HG03342 (cell line): ENCODE measurements around the gene C5orf15.

Source experiments
- ATAC-seq: cut with Tn5 transposase; IDR thresholded peaks from one replicate; pipeline ENCODE4 v1.9.1; 2021; ENCODE audit warnings: mild to moderate bottlenecking, moderate library complexity; ENCODE audit not compliant: unreplicated experiment

Gene C5orf15

GRCh38 chr5:133925866-133926488 lies 42.4 kb downstream of the C5orf15 start:
- no peak for ATAC-seq

GRCh38 chr5:133925269-133925668 lies 43.2 kb downstream of the C5orf15 start:
- ATAC-seq: no peak

GRCh38 chr5:133924221-133924920 lies 44.1 kb downstream of the C5orf15 start:
- ATAC-seq: no peak

GRCh38 chr5:133921979-133922378 lies 46.4 kb downstream of the C5orf15 start:
- no peak for ATAC-seq

- ATAC-seq: no peak
Measured at GRCh38 chr5:133921069-133921468, 47.4 kb downstream of the C5orf15 start.

GRCh38 chr5:133919148-133920136 lies 49.0 kb downstream of the C5orf15 start:
- ATAC-seq: no peak

GRCh38 chr5:133918731-133919130 lies 49.7 kb downstream of the C5orf15 start:
- no peak for ATAC-seq

GRCh38 chr5:133918316-133918715 lies 50.1 kb downstream of the C5orf15 start:
- ATAC-seq: no peak

GRCh38 chr5:133917785-133918184 lies 50.6 kb downstream of the C5orf15 start:
- no peak for ATAC-seq

GRCh38 chr5:133916914-133917313 lies 51.5 kb downstream of the C5orf15 start:
- no peak for ATAC-seq

GRCh38 chr5:133916479-133916878 lies 51.9 kb downstream of the C5orf15 start:
- ATAC-seq: no peak

GRCh38 chr5:133914434-133914833 lies 54.0 kb downstream of the C5orf15 start:
- ATAC-seq: no peak

- no peak for ATAC-seq
Measured at GRCh38 chr5:133913413-133914155, 54.8 kb downstream of the C5orf15 start.

- no peak for ATAC-seq
Measured at GRCh38 chr5:133912951-133913350, 55.5 kb downstream of the C5orf15 start.

GRCh38 chr5:133910571-133910970 lies 57.9 kb downstream of the C5orf15 start:
- no peak for ATAC-seq

GRCh38 chr5:133909603-133910002 lies 58.8 kb downstream of the C5orf15 start:
- no peak for ATAC-seq

GRCh38 chr5:133907075-133907474 lies 61.4 kb downstream of the C5orf15 start:
- no peak for ATAC-seq

GRCh38 chr5:133906303-133906702 lies 62.1 kb downstream of the C5orf15 start:
- ATAC-seq: no peak
